PFSK-1 (cell line): ENCODE results near the gene OSBPL2.

Experiments
- POLR2AphosphoS5 ChIP-seq: IDR thresholded peaks from 2 replicates; pipeline ENCODE4 v1.6.1; 2012; ENCODE audit warnings: low read depth, mild to moderate bottlenecking, control low read depth, low read length, moderate library complexity
- TAF1 ChIP-seq: IDR thresholded peaks from 2 replicates; pipeline ENCODE4 v1.6.1; 2012; ENCODE audit warnings: low read length, control low read depth, borderline replicate concordance; ENCODE audit not compliant: insufficient read depth
- TF ChIP-seq, protein P1 (sequence below), 2 experiments: IDR thresholded peaks; 2 replicates each; pipeline versions ENCODE4 v1.6.1 to v1.8.0; 2011 to 2012; ENCODE audit warnings: low read depth in 2 of 2, low read length in 2 of 2, control low read depth in 1 of 2, inconsistent platforms in 1 of 2, mild to moderate bottlenecking in 1 of 2, moderate library complexity in 1 of 2; ENCODE audit not compliant: insufficient read depth in 1 of 2

DNA sequence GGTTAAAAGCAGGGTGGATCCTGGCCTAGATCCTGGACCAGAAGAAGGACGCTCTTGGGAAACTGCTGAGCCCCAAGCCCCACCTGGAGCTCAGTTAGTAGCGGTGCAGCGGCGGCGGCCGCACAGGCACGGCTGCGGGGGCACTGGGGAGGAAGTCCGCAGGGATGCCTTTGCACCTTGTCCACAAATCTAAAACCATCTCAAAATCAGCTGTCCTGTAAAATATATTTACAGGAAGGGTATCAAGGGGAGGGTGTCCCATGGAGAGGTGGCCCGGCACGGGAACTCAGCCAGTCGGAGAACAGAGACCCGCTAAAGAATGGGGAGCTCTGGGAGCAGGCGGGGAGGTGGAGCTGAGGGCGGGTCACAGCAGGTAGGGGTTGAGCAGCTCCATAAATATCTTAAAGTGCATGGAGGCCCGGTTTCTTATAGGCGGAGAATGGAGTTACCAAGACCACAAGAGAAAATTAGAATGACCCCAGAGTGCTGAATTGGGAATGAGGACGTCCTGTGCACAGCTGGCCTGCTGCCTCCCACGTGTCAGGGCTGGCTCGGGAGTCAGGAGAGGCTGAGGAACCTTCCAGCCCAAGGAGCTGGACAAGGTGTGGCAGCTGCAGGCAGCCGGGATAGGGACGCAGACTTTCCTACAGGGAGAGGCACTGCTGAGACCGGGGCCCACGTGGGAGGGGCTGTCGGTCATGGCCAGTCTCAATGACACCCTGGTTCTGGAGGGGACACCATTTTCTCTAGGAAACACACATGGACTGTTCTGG lies 47.5 kb upstream of the OSBPL2 start:
- TF ChIP-seq POLR2AphosphoS5 = no peak
- no peak for TF ChIP-seq TAF1
- TF ChIP-seq, protein P1, sequence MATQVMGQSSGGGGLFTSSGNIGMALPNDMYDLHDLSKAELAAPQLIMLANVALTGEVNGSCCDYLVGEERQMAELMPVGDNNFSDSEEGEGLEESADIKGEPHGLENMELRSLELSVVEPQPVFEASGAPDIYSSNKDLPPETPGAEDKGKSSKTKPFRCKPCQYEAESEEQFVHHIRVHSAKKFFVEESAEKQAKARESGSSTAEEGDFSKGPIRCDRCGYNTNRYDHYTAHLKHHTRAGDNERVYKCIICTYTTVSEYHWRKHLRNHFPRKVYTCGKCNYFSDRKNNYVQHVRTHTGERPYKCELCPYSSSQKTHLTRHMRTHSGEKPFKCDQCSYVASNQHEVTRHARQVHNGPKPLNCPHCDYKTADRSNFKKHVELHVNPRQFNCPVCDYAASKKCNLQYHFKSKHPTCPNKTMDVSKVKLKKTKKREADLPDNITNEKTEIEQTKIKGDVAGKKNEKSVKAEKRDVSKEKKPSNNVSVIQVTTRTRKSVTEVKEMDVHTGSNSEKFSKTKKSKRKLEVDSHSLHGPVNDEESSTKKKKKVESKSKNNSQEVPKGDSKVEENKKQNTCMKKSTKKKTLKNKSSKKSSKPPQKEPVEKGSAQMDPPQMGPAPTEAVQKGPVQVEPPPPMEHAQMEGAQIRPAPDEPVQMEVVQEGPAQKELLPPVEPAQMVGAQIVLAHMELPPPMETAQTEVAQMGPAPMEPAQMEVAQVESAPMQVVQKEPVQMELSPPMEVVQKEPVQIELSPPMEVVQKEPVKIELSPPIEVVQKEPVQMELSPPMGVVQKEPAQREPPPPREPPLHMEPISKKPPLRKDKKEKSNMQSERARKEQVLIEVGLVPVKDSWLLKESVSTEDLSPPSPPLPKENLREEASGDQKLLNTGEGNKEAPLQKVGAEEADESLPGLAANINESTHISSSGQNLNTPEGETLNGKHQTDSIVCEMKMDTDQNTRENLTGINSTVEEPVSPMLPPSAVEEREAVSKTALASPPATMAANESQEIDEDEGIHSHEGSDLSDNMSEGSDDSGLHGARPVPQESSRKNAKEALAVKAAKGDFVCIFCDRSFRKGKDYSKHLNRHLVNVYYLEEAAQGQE (IDR thresholded peaks at IDR 0.05; ENCODE audit: insufficient read depth in 1 of 2, low read depth in 2 of 2, low read length in 2 of 2) = no peak
